H1 (cell line): ENCODE data around the gene TTC34. TPM values are rescaled to one million over a fixed set of nuclear protein-coding genes. Genes with fewer than 3 reads are reported as not detected.

Experiments used
- CTCF ChIA-PET: fragments of 300-600 bp; sonication (Branson Sonifier 250); formaldehyde crosslinking; loops from one replicate; lab custom pipeline; 2021; ENCODE audit not compliant: partially characterized antibody; lab: Charles Lee
- POLR2A ChIA-PET: fragments of 300-600 bp; sonication (Branson Sonifier 250); formaldehyde crosslinking; loops from one replicate; lab custom pipeline; 2021; ENCODE audit warnings: inconsistent platforms; ENCODE audit not compliant: partially characterized antibody; lab: Charles Lee
- DNase-seq, 2 experiments: peaks; one replicate each; pipeline versions ENCODE4 v3.0.0 to v3.0.0-alpha.2; 2010 to 2022; ENCODE audit warnings: low spot score in 2 of 2, low read depth in 1 of 2, mixed read lengths in 1 of 2
- FAIRE-seq: peaks from 2 replicates; lab custom pipeline; 2011; peaks lifted over from hg19 to GRCh38; lab: Jason Lieb, UNC
- H2AFZ ChIP-seq: 2 replicates; pipeline ENCODE4 v1.8.1; 2012; ENCODE audit warnings: low read length, inconsistent platforms
- H2AK5ac ChIP-seq: 2 replicates; pipeline ENCODE4 v1.6.1; 2013; ENCODE audit warnings: low read depth, low read length
- H2BK120ac ChIP-seq: replicated peaks from 2 replicates; pipeline ENCODE3; 2013; ENCODE audit warnings: low read depth, low read length, inconsistent platforms
- H2BK12ac ChIP-seq: 2 replicates; pipeline ENCODE4 v1.6.1; 2013; ENCODE audit warnings: low read depth, low read length
- H2BK15ac ChIP-seq: 2 replicates; pipeline ENCODE4 v1.6.1; 2013; ENCODE audit warnings: low read length
- H2BK20ac ChIP-seq: 2 replicates; pipeline ENCODE4 v1.6.1; 2013; ENCODE audit warnings: low read length
- H2BK5ac ChIP-seq: 2 replicates; pipeline ENCODE4 v1.6.1; 2013; ENCODE audit warnings: low read depth, low read length
- H3K14ac ChIP-seq: 2 replicates; pipeline ENCODE4 v1.6.1; 2013; ENCODE audit warnings: inconsistent platforms; ENCODE audit not compliant: insufficient read length
- H3K18ac ChIP-seq: 2 replicates; pipeline ENCODE4 v1.6.1; 2013; ENCODE audit warnings: low read length; ENCODE audit errors: extremely low read depth
- H3K23ac ChIP-seq: 2 replicates; pipeline ENCODE4 v1.6.1; 2013; ENCODE audit warnings: inconsistent platforms; ENCODE audit not compliant: insufficient read length
- H3K23me2 ChIP-seq: 2 replicates; pipeline ENCODE4 v1.6.1; 2013; ENCODE audit warnings: low read depth, low read length
- H3K27ac ChIP-seq: 2 replicates; pipeline ENCODE4 v1.6.1; 2011; ENCODE audit warnings: low read depth, low read length, inconsistent platforms
- H3K27me3 ChIP-seq, 4 experiments: replicated peaks in 1 of 4; 1 replicate in 1 of 4; 2 replicates in 3 of 4; pipeline versions ENCODE4 v1.6.1 to v1.8.1; 2011 to 2013; ENCODE audit warnings: low read length in 3 of 4, mild to moderate bottlenecking in 3 of 4, inconsistent platforms in 2 of 4, mixed read lengths in 2 of 4, moderate library complexity in 1 of 4; ENCODE audit not compliant: control insufficient read depth in 3 of 4, insufficient read depth in 3 of 4; ENCODE audit errors: extremely low read depth in 1 of 4
- H3K36me3 ChIP-seq, 4 experiments: 2 replicates each; pipeline versions ENCODE4 v1.6.1 to v1.8.1; 2011 to 2013; ENCODE audit warnings: mild to moderate bottlenecking in 4 of 4, low read length in 3 of 4, moderate library complexity in 2 of 4, control low read depth in 1 of 4, inconsistent platforms in 1 of 4; ENCODE audit not compliant: insufficient read depth in 4 of 4, control insufficient read depth in 2 of 4
- H3K4ac ChIP-seq: replicated peaks from 2 replicates; pipeline ENCODE3; 2013; ENCODE audit warnings: low read length, low read depth, mixed read lengths, inconsistent platforms; ENCODE audit not compliant: insufficient read length
- H3K4me1 ChIP-seq, 4 experiments: replicated peaks in 1 of 4; 1 replicate in 1 of 4; 2 replicates in 3 of 4; pipeline versions ENCODE4 v1.6.1 to v1.8.1; 2011 to 2013; ENCODE audit warnings: low read length in 3 of 4, inconsistent platforms in 2 of 4, mixed read lengths in 1 of 4; ENCODE audit not compliant: insufficient read depth in 4 of 4, control insufficient read depth in 3 of 4
- H3K4me2 ChIP-seq, 2 experiments: 2 replicates each; pipeline versions ENCODE4 v1.6.1 to v1.8.1; 2011 to 2013; ENCODE audit warnings: low read depth in 2 of 2, low read length in 2 of 2, control low read depth in 1 of 2, inconsistent platforms in 1 of 2, mild to moderate bottlenecking in 1 of 2; ENCODE audit not compliant: insufficient read depth in 1 of 2
- H3K4me3 ChIP-seq, 4 experiments: fragments of 200-600, 300-600 bp in 1 of 4; sonication (generic), shearing (Covaris generic), sonication (Bioruptor Twin) in 1 of 4; 2 replicates each; pipeline versions ENCODE4 v1.5.1 to v1.8.1; 2011 to 2016; ENCODE audit warnings: low read length in 4 of 4, low read depth in 3 of 4, control low read depth in 2 of 4, inconsistent platforms in 2 of 4, mild to moderate bottlenecking in 2 of 4, mixed read lengths in 1 of 4, moderate library complexity in 1 of 4; ENCODE audit not compliant: insufficient read depth in 2 of 4; ENCODE audit errors: extremely low read depth in 1 of 4
- H3K56ac ChIP-seq: replicated peaks from 2 replicates; pipeline ENCODE3; 2013; ENCODE audit warnings: low read depth, mild to moderate bottlenecking, mixed read lengths, low read length, inconsistent platforms; ENCODE audit not compliant: insufficient read length
- H3K79me1 ChIP-seq: 2 replicates; pipeline ENCODE4 v1.6.1; 2013; ENCODE audit warnings: low read depth, low read length, control low read depth
- H3K79me2 ChIP-seq, 2 experiments: 2 replicates each; pipeline versions ENCODE4 v1.6.1 to v1.8.1; 2012 to 2013; ENCODE audit warnings: low read length in 2 of 2, mild to moderate bottlenecking in 2 of 2, inconsistent platforms in 1 of 2; ENCODE audit not compliant: insufficient read depth in 2 of 2, control insufficient read depth in 1 of 2
- H3K9ac ChIP-seq, 4 experiments: replicated peaks in 1 of 4; 1 replicate in 1 of 4; 2 replicates in 3 of 4; pipeline versions ENCODE4 v1.6.1 to v1.8.1; 2011 to 2013; ENCODE audit warnings: low read depth in 3 of 4, low read length in 3 of 4, control low read depth in 2 of 4, mild to moderate bottlenecking in 2 of 4, moderate library complexity in 2 of 4, inconsistent platforms in 1 of 4; ENCODE audit errors: extremely low read depth in 1 of 4
- H3K9me3 ChIP-seq, 2 experiments: 2 replicates each; pipeline versions ENCODE4 v1.6.1 to v1.8.1; 2012 to 2013; ENCODE audit warnings: mild to moderate bottlenecking in 2 of 2, moderate library complexity in 2 of 2, control low read depth in 1 of 2, inconsistent platforms in 1 of 2, low read depth in 1 of 2, low read length in 1 of 2, mixed read lengths in 1 of 2; ENCODE audit not compliant: insufficient read depth in 2 of 2
- H4K20me1 ChIP-seq, 2 experiments: replicated peaks in 1 of 2; 2 replicates each; pipeline versions ENCODE3 to v1.8.1; 2011 to 2013; ENCODE audit warnings: inconsistent platforms in 2 of 2, low read length in 2 of 2, mild to moderate bottlenecking in 1 of 2; ENCODE audit not compliant: insufficient read depth in 2 of 2, control insufficient read depth in 1 of 2
- H4K5ac ChIP-seq: 2 replicates; pipeline ENCODE4 v1.6.1; 2013; ENCODE audit warnings: low read length, low read depth, mixed read lengths, inconsistent platforms; ENCODE audit not compliant: insufficient read length
- H4K8ac ChIP-seq: 2 replicates; pipeline ENCODE4 v1.8.0; 2013; ENCODE audit warnings: mild to moderate bottlenecking, moderate library complexity, low read length, inconsistent platforms; ENCODE audit not compliant: insufficient read depth; ENCODE audit errors: extremely low read depth
- H4K91ac ChIP-seq: replicated peaks from 2 replicates; pipeline ENCODE3; 2013; ENCODE audit warnings: low read length, mixed read lengths, inconsistent platforms; ENCODE audit not compliant: insufficient read length
- ATF3 ChIP-seq: IDR thresholded peaks from 2 replicates; pipeline ENCODE4 v1.6.1; 2011; ENCODE audit warnings: low read depth, mild to moderate bottlenecking, low read length; ENCODE audit not compliant: insufficient read depth
- CHD1 ChIP-seq: IDR thresholded peaks from 2 replicates; pipeline ENCODE4 v1.6.1; 2012; ENCODE audit warnings: low read depth, low read length, improper control_type of control experiment
- CHD2 ChIP-seq: IDR thresholded peaks from 2 replicates; pipeline ENCODE4 v1.6.1; 2012; ENCODE audit warnings: low read length, improper control_type of control experiment
- CTCF ChIP-seq, 3 experiments: IDR thresholded peaks; 1 replicate in 2 of 3; 2 replicates in 1 of 3; pipeline versions ENCODE4 v1.5.1 to v1.6.1; 2011; ENCODE audit warnings: low read length in 3 of 3, mild to moderate bottlenecking in 3 of 3, inconsistent platforms in 2 of 3, low read depth in 1 of 3, moderate library complexity in 1 of 3; ENCODE audit not compliant: insufficient read depth in 1 of 3; ENCODE audit errors: control extremely low read depth in 1 of 3
- RFX5 ChIP-seq: IDR thresholded peaks from 2 replicates; pipeline ENCODE4 v1.6.1; 2011; ENCODE audit warnings: low read depth, low read length, improper control_type of control experiment, borderline replicate concordance
- RXRA ChIP-seq: IDR thresholded peaks from 2 replicates; pipeline ENCODE4 v1.6.1; 2011; ENCODE audit warnings: low read depth, mild to moderate bottlenecking, low read length, moderate library complexity; ENCODE audit not compliant: insufficient read depth
- TAF1 ChIP-seq: IDR thresholded peaks from 2 replicates; pipeline ENCODE4 v1.6.1; 2011; ENCODE audit warnings: mild to moderate bottlenecking, low read depth, low read length
- YY1 ChIP-seq: IDR thresholded peaks from 2 replicates; pipeline ENCODE4 v1.6.1; 2011; ENCODE audit warnings: low read depth, mild to moderate bottlenecking, low read length
- WGBS, 2 experiments: shearing (Covaris generic) in 1 of 2; methylation state at CpG; one replicate each; pipeline versions ENCODE4 v1.1.6 to v1.1.7; 2013 to 2015; ENCODE audit warnings: low lambda C conversion rate in 2 of 2, mixed read lengths in 2 of 2, inconsistent platforms in 1 of 2, low coverage in 1 of 2, missing lambda C conversion rate in 1 of 2; ENCODE audit not compliant: insufficient replicate concordance in 2 of 2, insufficient coverage in 1 of 2, insufficient read length in 1 of 2; ENCODE audit errors: extremely low coverage in 1 of 2, missing lambda C conversion rate in 1 of 2; 5-methylcytosine and 5-hydroxymethylcytosine counted together
- polyA plus RNA-seq, 7 experiments: library from polyadenylated mRNA; depleted of rRNA in 3 of 7; stranded (reverse) in 5 of 7; unstranded in 2 of 7; fragments of >200 nt in 5 of 7; fragments of 200-250 nt in 2 of 7; gene quantifications; 1 replicate in 5 of 7; 2 replicates in 1 of 7; 4 replicates in 1 of 7; pipeline versions ENCODE4 v1.2.1 to v1.2.3, GENCODE V29; 2011 to 2013; ENCODE audit warnings: missing spikeins in 2 of 7, mixed read lengths in 2 of 7
- total RNA-seq: library from RNA; stranded (reverse); fragmentation: NEBNext Ultra II Directional; extraction: Animal tissue kit (Norgen Biotek cat#: 25700); gene quantifications from 2 replicates; pipeline ENCODE4 v1.2.1, GENCODE V29; 2021

TTC34 gene
- total and polyA plus RNA-seq, 2 of the 8 experiments (the other 6 are each of a cell fraction or from before 2014, with no cell fraction given) = 0.23 to 0.50 TPM

DNA sequence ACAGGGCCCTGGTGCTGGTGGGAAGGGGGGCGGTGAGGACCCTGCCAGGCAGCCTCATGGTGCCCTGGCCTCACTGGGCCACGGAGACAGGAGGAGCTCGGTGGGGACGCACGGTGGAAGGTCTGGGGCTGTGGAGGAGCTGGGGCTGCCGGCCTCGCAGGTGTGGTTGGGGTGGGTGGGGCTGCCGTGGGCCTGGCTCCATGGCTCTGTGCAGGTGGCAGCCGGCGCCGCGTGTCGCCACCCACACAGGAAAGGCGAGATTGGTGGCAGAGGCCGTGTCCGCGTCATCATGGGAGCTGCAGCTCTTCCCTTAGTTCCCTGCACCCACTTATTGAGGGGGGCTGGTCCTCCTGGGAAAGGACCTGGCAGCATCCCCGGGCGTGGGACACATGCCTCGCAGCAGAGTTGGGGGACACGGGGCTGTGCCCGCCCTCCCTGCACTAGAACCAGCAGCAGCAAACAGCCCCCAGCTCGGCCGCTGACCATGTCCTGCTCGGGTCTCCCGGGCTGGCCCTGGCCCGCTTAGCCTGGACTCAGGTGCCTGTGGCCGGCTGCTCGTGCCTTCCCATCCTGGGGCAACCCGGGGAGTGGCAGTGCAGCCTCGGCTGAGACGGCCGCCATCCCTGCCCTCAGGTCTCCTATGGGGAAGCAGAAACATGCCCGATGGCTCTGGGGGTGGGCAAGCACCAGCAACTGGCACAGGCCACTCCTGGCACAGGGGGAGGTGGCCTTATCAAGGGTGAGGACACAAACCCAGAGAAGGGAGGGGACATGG is 7.5 kb upstream of the TTC34 start:
- peaks cover 74 to 99% of the 10 kb centered on the region in 2 experiments for H3K9me3 ChIP-seq
- no peak overlapping the region for H4K91ac ChIP-seq

More for the DNA sequence above, 7.5 kb upstream of the TTC34 start:
- POLR2A ChIA-PET = no interaction called here
- Histone ChIP-seq H4K5ac (no peak overlapping the region), H3K79me1 (no peaks in the 10 kb centered on the region), H3K27ac (no peak overlapping the region), H3K23me2 (no peaks in the 10 kb centered on the region), H2BK120ac (no peak overlapping the region), H3K23ac (no peak overlapping the region), H2BK12ac (no peak overlapping the region), H3K18ac (no peak overlapping the region), H4K20me1 (no peaks in the 10 kb centered on the region), H2BK20ac (no peak overlapping the region), H3K4me1 (no peaks in the 10 kb centered on the region), H2BK5ac (no peak overlapping the region), H3K4me2 (no peak overlapping the region), H4K8ac (no peak overlapping the region), H2AFZ (no peak overlapping the region), H3K4me3 (no peak overlapping the region), H3K14ac (no peak overlapping the region), H3K27me3 (no peaks in the 10 kb centered on the region), H3K79me2 (no peaks in the 10 kb centered on the region), H2BK15ac (no peak overlapping the region), H3K36me3 (peaks cover 0 to 3% (median 0%) of the 10 kb centered on the region in 4 experiments; a peak in 1 of 8 replicates), H3K9ac (no peak overlapping the region), H2AK5ac (no peak overlapping the region), H3K56ac (no peak overlapping the region), H3K4ac (no peak overlapping the region)
- CTCF ChIA-PET = no interaction called here
- no peak for TF ChIP-seq CHD1
- TF ChIP-seq ATF3 = no peak
- TF ChIP-seq TAF1 = no peak
- TF ChIP-seq CHD2 = no peak
- TF ChIP-seq RFX5 = no peak
- no peak for TF ChIP-seq YY1
- TF ChIP-seq RXRA = no peak
- TF ChIP-seq CTCF (IDR thresholded peaks at IDR 0.05; ENCODE audit: control extremely low read depth in 1 of 3, insufficient read depth in 1 of 3, low read depth in 1 of 3, low read length in 3 of 3) = no peak
- DNase-seq (no peak), FAIRE-seq (no peak)
- 88% methylated on average over 29 of the region's 34 CpGs; no CpG with 5 or more reads in 1 of the 2 experiments for WGBS, 2 experiments
